Panc1 (cell line): Measurements from ENCODE around the gene TFDP2. TPM values are rescaled to one million over a fixed set of nuclear protein-coding genes. Genes with fewer than 3 reads are reported as not detected.
A peak's percentile ranks its signal among the peaks of the same experiment; 100 is the strongest.

Source experiments
- ATAC-seq: fragments of 200-7000 bp; cut with Tn5 transposase; 2 replicates; pipeline ENCODE4 v1.9.1; 2020; ENCODE audit warnings: mild to moderate bottlenecking, moderate library complexity
- BruUV-seq: library from RNA; stranded (reverse); fragments of 400-500 nt; replicated peaks from 2 replicates; lab custom pipeline; 2021; lab: Mats Ljungman, UMichigan
- CTCF ChIA-PET: fragments of 300-600 bp; sonication (Branson Sonifier 250); formaldehyde crosslinking; loops from one replicate; lab custom pipeline; 2022; ENCODE audit warnings: antibody characterized with exemption; lab: Charles Lee
- POLR2A ChIA-PET: fragments of 300-600 bp; sonication (Branson Sonifier 250); formaldehyde crosslinking; loops from one replicate; lab custom pipeline; 2022; ENCODE audit warnings: antibody characterized with exemption; lab: Charles Lee
- DNase-seq: peaks from one replicate; pipeline ENCODE4 v3.0.0-alpha.2; 2010; ENCODE audit warnings: low read depth, low spot score
- H3K27ac ChIP-seq: 2 replicates; pipeline ENCODE4 v1.5.1; 2011; ENCODE audit warnings: mild to moderate bottlenecking, low read length, inconsistent platforms
- H3K27me3 ChIP-seq: fragments of 200-500 bp; sonication (Bioruptor generic); 2 replicates; pipeline ENCODE4 v1.6.0; 2014; ENCODE audit warnings: low read length, inconsistent platforms; ENCODE audit not compliant: control insufficient read depth, insufficient read depth
- H3K36me3 ChIP-seq: fragments of 200-500 bp; sonication (Bioruptor generic); 2 replicates; pipeline ENCODE4 v1.5.1; 2014; ENCODE audit warnings: inconsistent platforms, mild to moderate bottlenecking, low read length, moderate library complexity; ENCODE audit not compliant: control insufficient read depth, insufficient read depth
- H3K4me1 ChIP-seq: 2 replicates; pipeline ENCODE4 v1.5.1; 2011; ENCODE audit warnings: inconsistent platforms, mild to moderate bottlenecking, low read length, moderate library complexity; ENCODE audit not compliant: control insufficient read depth, insufficient read depth
- H3K4me3 ChIP-seq, 2 experiments: 2 replicates each; pipeline ENCODE4 v1.5.1; 2011 to 2012; ENCODE audit warnings: low read depth in 2 of 2, low read length in 2 of 2, mild to moderate bottlenecking in 2 of 2, inconsistent platforms in 1 of 2, moderate library complexity in 1 of 2
- H3K9me3 ChIP-seq: fragments of 200-500 bp; sonication (Bioruptor generic); 2 replicates; pipeline ENCODE4 v1.5.1; 2014; ENCODE audit warnings: low read depth, mild to moderate bottlenecking, inconsistent platforms, low read length, moderate library complexity; ENCODE audit not compliant: control insufficient read depth, insufficient read depth
- CTCF ChIP-seq: fragments of 450-650 bp; IDR thresholded peaks from 2 replicates; pipeline ENCODE4 v1.5.1; 2017; ENCODE audit warnings: mild to moderate bottlenecking
- POLR2AphosphoS5 ChIP-seq: IDR thresholded peaks from 2 replicates; pipeline ENCODE4 v1.6.1; 2012; ENCODE audit warnings: mild to moderate bottlenecking, low read depth, low read length, moderate library complexity
- REST ChIP-seq, 2 experiments: IDR thresholded peaks; 2 replicates each; pipeline ENCODE4 v1.6.1; 2011 to 2012; ENCODE audit warnings: low read depth in 2 of 2, control low read depth in 1 of 2, low read length in 1 of 2, mild to moderate bottlenecking in 1 of 2, moderate library complexity in 1 of 2; ENCODE audit not compliant: insufficient read depth in 1 of 2
- SIN3A ChIP-seq: IDR thresholded peaks from 2 replicates; pipeline ENCODE4 v1.6.1; 2012; ENCODE audit warnings: low read depth, mild to moderate bottlenecking, low read length, moderate library complexity, borderline replicate concordance; ENCODE audit not compliant: insufficient read depth
- TCF7L2 ChIP-seq: IDR thresholded peaks from 2 replicates; pipeline ENCODE4 v1.6.1; 2011; ENCODE audit warnings: mild to moderate bottlenecking, low read depth, low read length, inconsistent platforms
- in situ Hi-C: cut with HindIII; loops from 2 replicates; pipeline ENCODE4 v1.10.0; 2016; ENCODE audit warnings: low sequenced_read_pairs, low pct_unique_long_range_greater_than_20kb
- intact Hi-C: fragments of 100-400 bp; cut with micrococcal nuclease; formaldehyde crosslinking; loops from one replicate; pipeline ENCODE4 v1.10.0; 2022; ENCODE audit not compliant: unreplicated experiment
- total RNA-seq: library from RNA; stranded (reverse); gene quantifications from one replicate; pipeline ENCODE4 v1.2.1, GENCODE V29; 2021; ENCODE audit not compliant: unreplicated experiment

The TFDP2 gene
- total RNA-seq, 1 experiment from 2014 or later: 66.3 TPM

- ATAC-seq (no peak), DNase-seq (no peak)
- Histone ChIP-seq H3K4me1 (peaks cover 18% of the 10 kb centered on the region), H3K4me3 (no peak overlapping the region), H3K9me3 (no peaks in the 10 kb centered on the region), H3K36me3 (no peaks in the 10 kb centered on the region), H3K27ac (no peak overlapping the region), H3K27me3 (no peaks in the 10 kb centered on the region)
- ChIA-PET POLR2A (no interaction called here), CTCF (interaction anchor here (0.9 kb wide), 1 partner anchor 103 kb away, joined by 4 read pairs; no protein-coding TSS in a partner anchor)
- in situ Hi-C loops: no loop called here
- no TSS peak for BruUV-seq
- intact Hi-C loops: loop anchor here (5.0 kb wide), 1 partner anchor 157 kb away; no protein-coding TSS in a partner anchor
- no peak for TF ChIP-seq REST (IDR thresholded peaks at IDR 0.05; ENCODE audit: insufficient read depth in 1 of 2, low read depth in 2 of 2, low read length in 1 of 2)
- TF ChIP-seq TCF7L2: no peak
- no peak for TF ChIP-seq SIN3A
- no peak for TF ChIP-seq POLR2AphosphoS5
- no peak for TF ChIP-seq CTCF
Observed at GRCh38 chr3:142118911-142119310, 30.4 kb downstream of the TFDP2 start.

- ATAC-seq: peak; percentile 52
- no peak for DNase-seq
- no TSS peak for BruUV-seq
- no peak overlapping the region for H3K4me3 ChIP-seq
- ChIA-PET CTCF (no interaction called here), POLR2A (no interaction called here)
- H3K27ac ChIP-seq: no peak overlapping the region; the same call in 1 of the 2 replicates
- H3K9me3 ChIP-seq: no peaks in the 10 kb centered on the region
- H3K27me3 ChIP-seq: no peaks in the 10 kb centered on the region
- peaks cover 18% of the 10 kb centered on the region for H3K4me1 ChIP-seq
- in situ Hi-C loops: no loop called here
- intact Hi-C loops: loop anchor here (5.0 kb wide), 1 partner anchor 155 kb away; no protein-coding TSS in a partner anchor
- TF ChIP-seq POLR2AphosphoS5 (no peak), TCF7L2 (no peak), SIN3A (no peak), REST (IDR thresholded peaks at IDR 0.05; ENCODE audit: insufficient read depth in 1 of 2, low read depth in 2 of 2, low read length in 1 of 2) (no peak), CTCF (no peak)
- H3K36me3 ChIP-seq: no peaks in the 10 kb centered on the region
Observed at GRCh38 chr3:142117056-142117851, 32.1 kb downstream of the TFDP2 start.
